SU-DHL-6 (cell line): ENCODE results near the gene DIAPH2.

Experiments used
- CTCF ChIP-seq: fragments of 200-600 bp; sonication (generic); IDR thresholded peaks from one replicate; pipeline ENCODE4 v1.5.1; 2017; ENCODE audit warnings: antibody characterized with exemption, mild to moderate bottlenecking, low read length, moderate library complexity; ENCODE audit not compliant: insufficient read depth, poor library complexity, severe bottlenecking
- EZH2phosphoT487 ChIP-seq: fragments of 200-600 bp; sonication (generic), shearing (Covaris generic); conservative IDR thresholded peaks from 2 replicates; pipeline ENCODE4 v1.6.1; 2018; ENCODE audit warnings: mild to moderate bottlenecking, antibody characterized with exemption, low read length, moderate library complexity, mixed read lengths

- no peak for TF ChIP-seq CTCF
- no peak for TF ChIP-seq EZH2phosphoT487
Observed at GRCh38 chrX:97175147-97175546, 490.5 kb downstream of the DIAPH2 start.
